ENCODE data around the gene PCDHGA5.
"Not testable (repeated sequence)": the region's sequence is repeated elsewhere in the genome, so short reads cannot be mapped to it uniquely, and the experiment has no call there.

PCDHGA5 gene

DNA sequence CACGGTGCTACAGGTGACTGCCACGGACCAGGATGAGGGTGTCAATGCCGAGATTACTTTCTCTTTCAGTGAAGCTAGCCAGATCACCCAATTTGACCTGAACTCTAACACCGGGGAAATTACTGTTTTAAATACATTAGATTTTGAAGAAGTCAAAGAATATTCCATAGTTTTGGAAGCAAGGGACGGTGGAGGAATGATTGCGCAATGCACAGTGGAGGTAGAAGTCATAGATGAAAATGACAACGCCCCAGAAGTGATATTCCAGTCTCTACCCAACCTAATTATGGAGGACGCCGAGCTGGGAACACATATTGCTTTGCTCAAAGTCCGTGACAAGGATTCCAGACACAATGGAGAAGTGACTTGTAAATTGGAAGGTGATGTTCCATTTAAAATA, 24.7 kb downstream of the PCDHGA5 start:
- CTCF ChIA-PET: interaction anchor here (1.5 kb wide), 1 partner anchor 24 kb away, joined by 4 read pairs; the partner anchor contains the start of gene PCDHGA10
- POLR2A ChIA-PET: no interaction called here
- TF ChIP-seq, protein P1, sequence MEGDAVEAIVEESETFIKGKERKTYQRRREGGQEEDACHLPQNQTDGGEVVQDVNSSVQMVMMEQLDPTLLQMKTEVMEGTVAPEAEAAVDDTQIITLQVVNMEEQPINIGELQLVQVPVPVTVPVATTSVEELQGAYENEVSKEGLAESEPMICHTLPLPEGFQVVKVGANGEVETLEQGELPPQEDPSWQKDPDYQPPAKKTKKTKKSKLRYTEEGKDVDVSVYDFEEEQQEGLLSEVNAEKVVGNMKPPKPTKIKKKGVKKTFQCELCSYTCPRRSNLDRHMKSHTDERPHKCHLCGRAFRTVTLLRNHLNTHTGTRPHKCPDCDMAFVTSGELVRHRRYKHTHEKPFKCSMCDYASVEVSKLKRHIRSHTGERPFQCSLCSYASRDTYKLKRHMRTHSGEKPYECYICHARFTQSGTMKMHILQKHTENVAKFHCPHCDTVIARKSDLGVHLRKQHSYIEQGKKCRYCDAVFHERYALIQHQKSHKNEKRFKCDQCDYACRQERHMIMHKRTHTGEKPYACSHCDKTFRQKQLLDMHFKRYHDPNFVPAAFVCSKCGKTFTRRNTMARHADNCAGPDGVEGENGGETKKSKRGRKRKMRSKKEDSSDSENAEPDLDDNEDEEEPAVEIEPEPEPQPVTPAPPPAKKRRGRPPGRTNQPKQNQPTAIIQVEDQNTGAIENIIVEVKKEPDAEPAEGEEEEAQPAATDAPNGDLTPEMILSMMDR (IDR thresholded peaks at IDR 0.05; ENCODE audit: control extremely low read depth, extremely low read depth, low read depth, missing control alignments): no peak
- no peak for DNase-seq (ENCODE audit: extremely low spot score)

DNA sequence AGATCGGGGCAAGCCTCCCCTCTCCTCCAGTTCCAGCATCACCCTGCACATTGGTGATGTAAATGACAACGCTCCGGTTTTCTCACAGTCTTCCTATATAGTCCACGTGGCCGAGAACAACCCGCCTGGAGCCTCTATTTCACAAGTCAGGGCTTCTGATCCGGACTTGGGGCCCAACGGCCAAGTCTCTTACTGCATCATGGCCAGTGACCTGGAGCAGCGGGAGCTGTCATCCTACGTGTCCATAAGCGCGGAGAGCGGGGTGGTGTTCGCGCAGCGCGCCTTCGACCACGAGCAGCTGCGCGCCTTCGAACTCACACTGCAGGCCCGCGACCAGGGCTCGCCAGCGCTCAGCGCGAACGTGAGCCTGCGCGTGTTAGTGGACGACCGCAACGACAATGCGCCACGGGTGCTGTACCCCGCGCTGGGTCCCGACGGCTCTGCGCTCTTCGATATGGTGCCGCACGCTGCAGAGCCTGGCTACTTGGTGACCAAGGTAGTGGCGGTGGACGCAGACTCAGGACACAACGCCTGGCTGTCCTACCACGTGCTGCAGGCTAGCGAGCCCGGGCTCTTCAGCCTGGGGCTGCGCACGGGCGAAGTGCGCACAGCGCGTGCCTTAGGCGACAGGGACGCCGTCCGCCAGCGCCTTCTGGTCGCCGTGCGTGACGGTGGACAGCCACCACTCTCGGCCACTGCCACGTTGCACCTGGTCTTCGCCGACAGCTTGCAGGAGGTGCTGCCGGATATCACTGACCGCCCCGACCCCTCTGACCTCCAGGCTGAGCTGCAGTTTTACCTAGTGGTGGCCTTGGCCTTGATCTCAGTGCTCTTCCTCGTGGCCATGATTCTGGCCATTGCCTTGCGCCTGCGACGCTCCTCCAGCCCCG, 25.4 kb downstream of the PCDHGA5 start:
- POLR2A ChIA-PET: no interaction called here
- no peak for DNase-seq (ENCODE audit: extremely low spot score)
- TF ChIP-seq, protein P1 (IDR thresholded peaks at IDR 0.05; ENCODE audit: control extremely low read depth, extremely low read depth, low read depth, missing control alignments): no peak
- CTCF ChIA-PET: interaction anchor here (0.7 to 1.1 kb wide), 2 partner anchors 10 to 61 kb away, joined by 3 read pairs; no protein-coding TSS in a partner anchor

DNA sequence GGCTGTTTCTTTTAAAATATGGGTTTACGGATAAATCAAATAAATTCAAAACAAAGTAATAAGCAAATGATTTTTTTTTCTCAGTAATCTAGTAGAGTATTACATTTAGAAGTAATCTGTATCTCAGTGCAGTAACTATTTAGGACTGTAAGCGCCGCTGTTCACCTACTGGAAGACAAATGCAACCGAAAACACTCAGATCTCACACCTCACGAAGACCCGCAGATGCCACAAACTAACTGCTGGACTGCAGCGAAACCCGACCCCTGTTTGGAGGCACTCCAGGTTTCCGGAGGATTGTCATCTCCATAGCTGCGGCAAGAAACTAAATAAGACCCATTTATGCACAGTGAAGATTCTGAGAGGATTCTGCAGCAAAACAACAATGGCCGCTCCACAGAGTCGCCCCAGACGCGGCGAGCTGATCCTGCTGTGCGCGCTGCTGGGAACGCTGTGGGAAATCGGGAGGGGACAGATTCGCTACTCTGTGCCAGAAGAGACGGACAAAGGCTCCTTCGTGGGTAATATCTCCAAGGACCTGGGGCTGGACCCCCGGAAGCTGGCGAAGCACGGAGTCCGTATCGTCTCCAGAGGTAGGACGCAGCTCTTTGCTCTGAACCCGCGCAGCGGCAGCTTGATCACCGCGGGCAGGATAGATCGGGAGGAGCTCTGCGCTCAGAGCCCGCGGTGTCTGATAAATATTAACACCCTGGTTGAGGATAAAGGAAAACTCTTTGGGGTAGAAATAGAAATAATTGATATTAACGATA, 28.7 kb downstream of the PCDHGA5 start, which contains the start of gene PCDHGA8:
Gene PCDHGA8 (plus strand): TSS at position 205 of the 770 bp plus-strand sequence. CDS start 181 bp downstream, at position 386.
- no peak for DNase-seq (ENCODE audit: extremely low spot score)
- ChIA-PET POLR2A (no interaction called here), CTCF (interaction anchor here (0.7 to 1.6 kb wide), 4 partner anchors 73 to 574 kb away, joined by 3 to 4 read pairs (median 3); no protein-coding TSS in a partner anchor)

DNA sequence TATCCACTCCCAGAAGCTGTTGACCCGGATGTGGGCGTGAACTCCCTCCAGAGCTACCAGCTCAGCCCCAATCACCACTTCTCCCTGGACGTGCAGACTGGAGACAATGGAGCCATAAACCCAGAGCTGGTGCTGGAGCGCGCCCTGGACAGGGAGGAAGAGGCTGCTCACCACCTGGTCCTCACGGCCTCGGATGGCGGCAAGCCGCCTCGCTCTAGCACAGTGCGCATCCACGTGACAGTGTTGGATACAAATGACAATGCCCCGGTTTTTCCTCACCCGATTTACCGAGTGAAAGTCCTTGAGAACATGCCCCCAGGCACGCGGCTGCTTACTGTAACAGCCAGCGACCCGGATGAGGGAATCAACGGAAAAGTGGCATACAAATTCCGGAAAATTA, 29.3 kb downstream of the PCDHGA5 start:
- ChIA-PET CTCF (interaction anchor here (0.7 to 1.2 kb wide), 3 partner anchors 165 to 575 kb away, joined by 3 read pairs; no protein-coding TSS in a partner anchor), POLR2A (no interaction called here)
- DNase-seq (ENCODE audit: extremely low spot score): no peak
- TF ChIP-seq, protein P1 (IDR thresholded peaks at IDR 0.05; ENCODE audit: control extremely low read depth, extremely low read depth, low read depth, missing control alignments): no peak

More for the DNA sequence above, 28.7 kb downstream of the PCDHGA5 start, which contains the start of gene PCDHGA8:
- TF ChIP-seq, protein P1 (IDR thresholded peaks at IDR 0.05; ENCODE audit: control extremely low read depth, extremely low read depth, low read depth, missing control alignments): no peak

DNA sequence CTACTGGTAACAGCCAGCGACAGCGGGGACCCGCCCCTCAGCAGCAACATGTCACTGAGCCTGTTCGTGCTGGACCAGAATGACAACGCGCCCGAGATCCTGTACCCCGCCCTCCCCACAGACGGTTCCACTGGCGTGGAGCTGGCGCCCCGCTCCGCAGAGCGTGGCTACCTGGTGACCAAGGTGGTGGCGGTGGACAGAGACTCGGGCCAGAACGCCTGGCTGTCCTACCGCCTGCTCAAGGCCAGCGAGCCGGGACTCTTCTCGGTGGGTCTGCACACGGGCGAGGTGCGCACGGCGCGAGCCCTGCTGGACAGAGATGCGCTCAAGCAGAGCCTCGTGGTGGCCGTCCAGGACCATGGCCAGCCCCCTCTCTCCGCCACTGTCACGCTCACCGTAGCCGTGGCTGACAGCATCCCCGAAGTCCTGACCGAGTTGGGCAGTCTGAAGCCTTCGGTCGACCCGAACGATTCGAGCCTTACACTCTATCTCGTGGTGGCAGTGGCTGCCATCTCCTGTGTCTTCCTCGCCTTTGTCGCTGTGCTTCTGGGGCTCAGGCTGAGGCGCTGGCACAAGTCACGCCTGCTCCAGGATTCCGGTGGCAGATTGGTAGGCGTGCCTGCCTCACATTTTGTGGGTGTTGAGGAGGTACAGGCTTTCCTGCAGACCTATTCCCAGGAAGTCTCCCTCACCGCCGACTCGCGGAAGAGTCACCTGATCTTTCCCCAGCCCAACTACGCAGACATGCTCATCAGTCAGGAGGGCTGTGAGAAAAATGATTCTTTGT, 30.6 kb downstream of the PCDHGA5 start:
- CTCF ChIA-PET: interaction anchor here (0.7 to 2.9 kb wide), 4 partner anchors 13 to 75 kb away, joined by 3 to 7 read pairs (median 6); partner anchors contain the start of genes PCDHGB6 and TAF7
- DNase-seq (ENCODE audit: extremely low spot score); POLR2A ChIA-PET: not testable (repeated sequence)

DNA sequence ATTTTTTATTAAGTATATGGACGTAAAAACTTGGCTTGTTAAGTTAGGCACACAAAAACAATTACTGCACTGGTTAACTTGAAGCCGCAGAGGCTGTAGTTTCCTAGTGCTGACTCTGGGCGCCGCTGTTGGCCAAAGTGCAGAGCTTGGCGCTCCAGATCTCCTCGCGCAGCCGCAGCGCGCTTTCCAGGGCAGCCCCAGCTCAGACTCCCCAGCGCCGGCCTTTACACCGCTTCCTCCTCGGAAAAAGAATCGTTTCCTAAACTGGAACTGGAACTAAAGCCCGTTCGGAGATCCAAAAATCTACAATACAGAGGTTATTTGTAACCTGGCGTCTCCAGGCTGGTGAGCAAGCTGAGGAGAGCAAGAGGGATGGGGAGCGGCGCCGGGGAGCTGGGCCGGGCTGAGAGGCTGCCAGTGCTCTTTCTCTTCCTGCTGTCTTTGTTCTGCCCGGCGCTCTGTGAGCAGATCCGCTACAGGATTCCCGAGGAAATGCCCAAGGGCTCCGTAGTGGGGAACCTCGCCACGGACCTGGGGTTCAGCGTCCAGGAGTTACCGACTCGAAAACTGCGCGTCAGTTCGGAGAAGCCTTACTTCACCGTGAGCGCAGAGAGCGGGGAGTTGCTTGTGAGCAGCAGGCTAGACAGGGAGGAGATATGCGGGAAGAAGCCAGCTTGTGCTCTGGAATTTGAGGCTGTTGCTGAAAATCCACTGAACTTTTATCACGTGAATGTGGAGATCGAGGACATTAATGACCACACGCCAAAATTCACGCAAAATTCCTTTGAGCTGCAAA, 34.0 kb downstream of the PCDHGA5 start, which contains the start of gene PCDHGB5:
Gene PCDHGB5 (plus strand): TSS at position 192 of the 796 bp plus-strand sequence. CDS start 181 bp downstream, at position 373.
- POLR2A ChIA-PET: not testable (repeated sequence)
- TF ChIP-seq, protein P1 (IDR thresholded peaks at IDR 0.05; ENCODE audit: control extremely low read depth, extremely low read depth, low read depth, missing control alignments): peak; percentile 40
- peak; percentile 71 for DNase-seq (ENCODE audit: extremely low spot score)
- CTCF ChIA-PET: interaction anchor here (0.7 to 2.9 kb wide), 7 partner anchors 10 to 169 kb away, joined by 3 to 15 read pairs (median 5); partner anchors contain the start of genes PCDHGA10, PCDHGA12, PCDHGB6 and PCDHGB7

All from GM10248 (cell line).